NCI-H2196 treated with DMSO at 0.1 percent for 48 hours (cell line): Measurements from ENCODE around the gene IRGC.
A peak's percentile ranks its signal among the peaks of the same experiment; 100 is the strongest.
"Not testable (repeated sequence)": the region's sequence is repeated elsewhere in the genome, so short reads cannot be mapped to it uniquely, and the experiment has no call there.

ENCODE experiments used
- DNase-seq: peaks from one replicate; lab custom pipeline; 2025; ENCODE audit not compliant: unreplicated experiment; lab: John Stamatoyannopoulos, UW

The IRGC gene

GRCh38 chr19:43715776-43716175 lies at the start of gene IRGC:
TSS of gene IRGC (plus strand) at chr19:43716076. CDS start at chr19:43718559, 2,483 bp downstream.
- DNase-seq = no peak

GRCh38 chr19:43667126-43667875 lies 48.6 kb upstream of the IRGC start:
- DNase-seq = no peak

- DNase-seq = peak; percentile 76
These were observed 47.9 kb upstream of the IRGC start for GRCh38 chr19:43667876-43668405.

GRCh38 chr19:43668406-43669109 lies 47.3 kb upstream of the IRGC start:
- peak; percentile 99 for DNase-seq

- no peak for DNase-seq
These were observed 43.7 kb upstream of the IRGC start for GRCh38 chr19:43672061-43672679.

- no peak for DNase-seq
These were observed 42.2 kb upstream of the IRGC start for GRCh38 chr19:43673637-43674036.

- no peak for DNase-seq
These were observed 41.7 kb upstream of the IRGC start for GRCh38 chr19:43674183-43674582.

- no peak for DNase-seq
These were observed 41.3 kb upstream of the IRGC start for GRCh38 chr19:43674596-43674995.

GRCh38 chr19:43675269-43675879 lies 40.5 kb upstream of the IRGC start:
- peak; percentile 37 for DNase-seq

GRCh38 chr19:43675906-43676305 lies 40.0 kb upstream of the IRGC start:
- no peak for DNase-seq

GRCh38 chr19:43678512-43679261 lies 37.2 kb upstream of the IRGC start:
- DNase-seq = no peak

GRCh38 chr19:43681821-43682220 lies 34.1 kb upstream of the IRGC start:
- no peak for DNase-seq

- DNase-seq = not testable (repeated sequence)
These were observed 33.6 kb upstream of the IRGC start for GRCh38 chr19:43682269-43682668.

GRCh38 chr19:43682824-43683661 lies 32.8 kb upstream of the IRGC start:
- DNase-seq = no peak

- DNase-seq = no peak
These were observed 32.0 kb upstream of the IRGC start for GRCh38 chr19:43683905-43684304.

GRCh38 chr19:43684326-43684725 lies 31.6 kb upstream of the IRGC start:
- no peak for DNase-seq

- DNase-seq = no peak
These were observed 28.2 kb upstream of the IRGC start for GRCh38 chr19:43687660-43687997.

- no peak for DNase-seq
These were observed 27.7 kb upstream of the IRGC start for GRCh38 chr19:43688059-43688701.

GRCh38 chr19:43690444-43690843 lies 25.4 kb upstream of the IRGC start:
- no peak for DNase-seq
